Subcutaneous preadipocyte (primary cell): ENCODE measurements around the gene GLE1. TPM values are rescaled to one million over a fixed set of nuclear protein-coding genes. Genes with fewer than 3 reads are reported as not detected.

Experiments
- small RNA-seq: library from RNA; depleted of rRNA; stranded (forward); fragments of <200 nt; gene quantifications from one replicate; pipeline ENCODE3, GENCODE V24; 2012
- total RNA-seq: library from RNA; depleted of rRNA; stranded (reverse); fragments of >200 nt; gene quantifications from 2 replicates; pipeline ENCODE4 v1.2.3, GENCODE V29; 2012

GLE1 gene
- total RNA-seq = 33.1 and 39.5 TPM in 2 replicates

GRCh38 chr9:128504485-128505413, at the start of gene GLE1:
Gene GLE1 (plus strand): TSS chr9:128504719. CDS start chr9:128504806, 87 bp downstream.

GRCh38 chr9:128455849-128456612, 48.5 kb upstream of the GLE1 start, which contains the start of gene ODF2:
Gene ODF2 (plus strand): TSS chr9:128456006. CDS start chr9:128456092, 86 bp downstream.

GRCh38 chr9:128552153-128552743, 47.7 kb downstream of the GLE1 start, which contains the start of gene SPTAN1:
Gene SPTAN1 (plus strand): TSS chr9:128552587. CDS start chr9:128566741, 14,154 bp downstream.

Small RNAs within 50 kb of the gene (small RNA-seq; reads per million reads assigned to genes)
- 0.11 reads per million for gene RNU7-171P

Other genes with a start within 250 kb of the GLE1 start
- 61.4 and 70.2 TPM in 2 replicates for gene GOLGA2, start 228.7 kb upstream of the GLE1 start, total RNA-seq
- 19.5 and 23.1 TPM in 2 replicates for gene SWI5, start 228.4 kb upstream of the GLE1 start, total RNA-seq
- 21.7 and 26.2 TPM in 2 replicates for gene TRUB2, start 182.3 kb upstream of the GLE1 start, total RNA-seq
- 43.0 and 45.9 TPM in 2 replicates for gene COQ4, start 181.9 kb upstream of the GLE1 start, total RNA-seq
- gene SLC27A4, start 164.2 kb upstream of the GLE1 start, total RNA-seq = 22.8 and 29.9 TPM in 2 replicates
- gene URM1, start 133.3 kb upstream of the GLE1 start, total RNA-seq = 28.2 and 32.7 TPM in 2 replicates
- 55.1 and 75.0 TPM in 2 replicates for gene CERCAM, start 83.9 kb upstream of the GLE1 start, total RNA-seq
- gene ODF2, start 48.7 kb upstream of the GLE1 start, total RNA-seq = 41.5 and 55.9 TPM in 2 replicates
- gene SPTAN1, start 47.9 kb downstream of the GLE1 start, total RNA-seq = 283 and 383 TPM in 2 replicates
- 62.1 and 83.9 TPM in 2 replicates for gene DYNC2I2, start 152.1 kb downstream of the GLE1 start, total RNA-seq
- 321 and 441 TPM in 2 replicates for gene SET, start 184.5 kb downstream of the GLE1 start, total RNA-seq
- 1.8 and 3.3 TPM in 2 replicates for gene PKN3, start 197.8 kb downstream of the GLE1 start, total RNA-seq
- gene ZDHHC12, start 219.4 kb downstream of the GLE1 start, total RNA-seq = 28.2 and 34.2 TPM in 2 replicates